ENCODE data around the gene GAB3. TPM values are rescaled to one million over a fixed set of nuclear protein-coding genes. Genes with fewer than 3 reads are reported as not detected.
A peak's percentile ranks its signal among the peaks of the same experiment; 100 is the strongest.

GAB3 gene
- total RNA-seq, 1 donor from 2014 or later = 0.90 TPM

GRCh38 chrX:154738011-154738738 lies 12.7 kb downstream of the GAB3 start:
- no peak for DNase-seq (ENCODE audit: low spot score)
- H3K27me3 Mint-ChIP-seq (ENCODE audit: unreplicated experiment) = no peaks in the 10 kb centered on the region
- H3K4me1 Mint-ChIP-seq (ENCODE audit: unreplicated experiment) = peaks cover 16% of the 10 kb centered on the region
- no peak overlapping the region for H3K27ac Mint-ChIP-seq (ENCODE audit: unreplicated experiment)
- no peak for TF ChIP-seq CTCF (IDR thresholded peaks at IDR 0.05; ENCODE audit: unreplicated experiment)
- H3K4me3 Mint-ChIP-seq (ENCODE audit: unreplicated experiment) = no peak overlapping the region
- no peaks in the 10 kb centered on the region for H3K9me3 Mint-ChIP-seq (ENCODE audit: unreplicated experiment)
- H3K36me3 Mint-ChIP-seq (ENCODE audit: low read depth, unreplicated experiment) = no peaks in the 10 kb centered on the region

GRCh38 chrX:154737136-154737535 lies 13.7 kb downstream of the GAB3 start:
- peaks cover 1% of the 10 kb centered on the region for H3K27me3 Mint-ChIP-seq (ENCODE audit: unreplicated experiment)
- no peaks in the 10 kb centered on the region for H3K9me3 Mint-ChIP-seq (ENCODE audit: unreplicated experiment)
- no peak overlapping the region for H3K27ac Mint-ChIP-seq (ENCODE audit: unreplicated experiment)
- H3K4me3 Mint-ChIP-seq (ENCODE audit: unreplicated experiment) = no peak overlapping the region
- no peaks in the 10 kb centered on the region for H3K36me3 Mint-ChIP-seq (ENCODE audit: low read depth, unreplicated experiment)
- no peak for TF ChIP-seq CTCF (IDR thresholded peaks at IDR 0.05; ENCODE audit: unreplicated experiment)
- no peak for DNase-seq (ENCODE audit: low spot score)
- H3K4me1 Mint-ChIP-seq (ENCODE audit: unreplicated experiment) = peaks cover 16% of the 10 kb centered on the region

- DNase-seq (ENCODE audit: low spot score) = no peak
- Mint-ChIP-seq H3K27me3 (ENCODE audit: unreplicated experiment) (peaks cover 3% of the 10 kb centered on the region), H3K36me3 (ENCODE audit: low read depth, unreplicated experiment) (no peaks in the 10 kb centered on the region), H3K27ac (ENCODE audit: unreplicated experiment) (no peak overlapping the region), H3K4me3 (ENCODE audit: unreplicated experiment) (no peak overlapping the region), H3K9me3 (ENCODE audit: unreplicated experiment) (no peaks in the 10 kb centered on the region), H3K4me1 (ENCODE audit: unreplicated experiment) (peaks cover 21% of the 10 kb centered on the region)
- no peak for TF ChIP-seq CTCF (IDR thresholded peaks at IDR 0.05; ENCODE audit: unreplicated experiment)
These were observed 15.0 kb downstream of the GAB3 start for GRCh38 chrX:154735695-154736393.

- Mint-ChIP-seq H3K4me3 (ENCODE audit: unreplicated experiment) (no peak overlapping the region), H3K4me1 (ENCODE audit: unreplicated experiment) (peaks cover 30% of the 10 kb centered on the region), H3K9me3 (ENCODE audit: unreplicated experiment) (no peaks in the 10 kb centered on the region), H3K27ac (ENCODE audit: unreplicated experiment) (peak overlapping the region; percentile 83), H3K27me3 (ENCODE audit: unreplicated experiment) (peaks cover 3% of the 10 kb centered on the region), H3K36me3 (ENCODE audit: low read depth, unreplicated experiment) (no peaks in the 10 kb centered on the region)
- DNase-seq (ENCODE audit: low spot score) = no peak
- TF ChIP-seq CTCF (IDR thresholded peaks at IDR 0.05; ENCODE audit: unreplicated experiment) = no peak
These were observed 16.7 kb downstream of the GAB3 start for GRCh38 chrX:154734061-154734781.

Measured in endothelial cell (in vitro differentiated cells).